Spleen (tissue), 7 donors: ENCODE data around the gene SLC7A8.

Source experiments
- POLR2A ChIP-seq, 3 donors: fragments of 450-650 bp; IDR thresholded peaks; one replicate each; pipeline ENCODE4 v1.5.1; 2017; ENCODE audit warnings: antibody characterized with exemption in 3 of 3, mild to moderate bottlenecking in 1 of 3
- TF ChIP-seq, protein P1 (sequence below), 11 experiments: fragments of 200-600 bp in 7 of 11; fragments of 450-650 bp in 4 of 11; sonication (generic) in 4 of 11; IDR thresholded peaks in 8 of 11; conservative IDR thresholded peaks in 3 of 11; 1 replicate in 7 of 11; 2 replicates in 4 of 11; pipeline versions ENCODE4 v1.4.0 to v1.8.0; 2016 to 2021; ENCODE audit warnings: antibody characterized with exemption in 11 of 11, inconsistent platforms in 4 of 11, mild to moderate bottlenecking in 1 of 11
- donor health status: DM: no; HTN: no; CAD: no; lungs with moderate emphysema.
- donor health status: DM: no; HTN: no; CAD: no.
- donor health status: DM: no; HTN: no; CAD: no.

DNA sequence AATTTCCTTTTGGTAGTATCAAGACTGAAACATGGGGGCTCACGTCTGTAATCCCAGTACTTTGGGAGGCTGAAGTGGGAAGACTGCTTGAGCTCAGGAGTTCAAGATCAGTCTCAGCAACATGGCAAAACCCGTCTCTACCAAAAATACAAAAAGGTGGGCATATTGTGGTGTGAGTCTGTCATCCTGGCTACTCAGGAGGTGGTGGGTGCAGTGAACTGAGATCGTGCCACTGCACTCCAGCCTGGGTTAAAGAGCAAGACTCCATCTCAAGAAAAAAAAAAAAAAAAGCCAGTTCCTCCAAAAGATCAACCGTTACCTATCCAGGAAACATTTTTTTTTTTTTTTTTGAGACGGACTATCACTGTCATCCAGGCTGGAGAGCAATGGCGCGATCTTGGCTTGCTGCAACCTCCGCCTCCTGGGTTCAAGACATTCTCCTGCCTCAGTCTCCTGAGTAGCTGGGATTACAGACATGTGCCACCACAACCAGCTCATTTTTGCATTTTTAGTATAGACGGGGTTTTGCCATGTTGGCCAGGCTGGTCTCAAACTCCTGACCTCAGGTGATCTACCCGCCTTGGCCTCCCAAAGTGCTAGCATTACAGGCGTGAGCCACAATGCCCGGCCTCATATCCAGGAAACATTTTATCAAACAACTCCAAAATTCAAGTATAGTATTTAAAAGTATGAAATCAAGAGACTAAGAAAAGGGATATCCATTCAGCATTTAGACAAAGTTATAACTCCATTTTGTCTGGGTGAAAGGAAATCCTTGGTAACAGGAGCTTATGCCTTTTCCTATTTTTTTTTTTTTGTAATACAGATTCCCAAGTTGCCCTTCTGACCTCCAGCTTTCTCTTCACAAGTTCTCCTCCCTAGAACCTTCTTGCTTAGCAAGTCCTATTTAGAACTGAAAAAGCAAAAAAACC lies 91.9 kb downstream of the SLC7A8 start:
- TF ChIP-seq, protein P1, sequence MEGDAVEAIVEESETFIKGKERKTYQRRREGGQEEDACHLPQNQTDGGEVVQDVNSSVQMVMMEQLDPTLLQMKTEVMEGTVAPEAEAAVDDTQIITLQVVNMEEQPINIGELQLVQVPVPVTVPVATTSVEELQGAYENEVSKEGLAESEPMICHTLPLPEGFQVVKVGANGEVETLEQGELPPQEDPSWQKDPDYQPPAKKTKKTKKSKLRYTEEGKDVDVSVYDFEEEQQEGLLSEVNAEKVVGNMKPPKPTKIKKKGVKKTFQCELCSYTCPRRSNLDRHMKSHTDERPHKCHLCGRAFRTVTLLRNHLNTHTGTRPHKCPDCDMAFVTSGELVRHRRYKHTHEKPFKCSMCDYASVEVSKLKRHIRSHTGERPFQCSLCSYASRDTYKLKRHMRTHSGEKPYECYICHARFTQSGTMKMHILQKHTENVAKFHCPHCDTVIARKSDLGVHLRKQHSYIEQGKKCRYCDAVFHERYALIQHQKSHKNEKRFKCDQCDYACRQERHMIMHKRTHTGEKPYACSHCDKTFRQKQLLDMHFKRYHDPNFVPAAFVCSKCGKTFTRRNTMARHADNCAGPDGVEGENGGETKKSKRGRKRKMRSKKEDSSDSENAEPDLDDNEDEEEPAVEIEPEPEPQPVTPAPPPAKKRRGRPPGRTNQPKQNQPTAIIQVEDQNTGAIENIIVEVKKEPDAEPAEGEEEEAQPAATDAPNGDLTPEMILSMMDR (IDR thresholded peaks at IDR 0.05 in 8 of 11, conservative IDR thresholded peaks at IDR 0.05 in 3 of 11) = no peak
- no peak for TF ChIP-seq POLR2A (IDR thresholded peaks at IDR 0.05)
